Hepatocyte (in vitro differentiated cells): Measurements from ENCODE around the gene GOLGA2. TPM values are rescaled to one million over a fixed set of nuclear protein-coding genes. Genes with fewer than 3 reads are reported as not detected.

Source experiments
- DNase-seq: peaks from one replicate; pipeline ENCODE4 v3.0.0-alpha.2; 2016; ENCODE audit warnings: low spot score
- H2AFZ ChIP-seq: fragments of 200-600 bp; sonication (generic); 2 replicates; pipeline ENCODE4 v1.6.0; 2016; ENCODE audit warnings: antibody characterized with exemption, mild to moderate bottlenecking
- H3K27ac ChIP-seq: fragments of 200-600 bp; sonication (generic); 2 replicates; pipeline ENCODE4 v1.5.1; 2016; ENCODE audit warnings: mild to moderate bottlenecking
- H3K27me3 ChIP-seq: fragments of 200-600 bp; sonication (generic); 2 replicates; pipeline ENCODE4 v1.6.1; 2016
- H3K36me3 ChIP-seq: fragments of 200-600 bp; sonication (generic); replicated peaks from 2 replicates; pipeline ENCODE4 v1.5.1; 2016; ENCODE audit warnings: low read depth; ENCODE audit not compliant: insufficient read depth
- H3K4me1 ChIP-seq: fragments of 200-600 bp; sonication (generic); 2 replicates; pipeline ENCODE4 v1.5.1; 2016; ENCODE audit warnings: mild to moderate bottlenecking, moderate library complexity; ENCODE audit not compliant: insufficient read depth
- H3K4me2 ChIP-seq: fragments of 200-600 bp; sonication (generic); 2 replicates; pipeline ENCODE4 v1.6.0; 2016
- H3K4me3 ChIP-seq: fragments of 200-600 bp; sonication (generic); 2 replicates; pipeline ENCODE4 v1.5.1; 2016; ENCODE audit warnings: mild to moderate bottlenecking
- H3K79me2 ChIP-seq: fragments of 200-600 bp; sonication (generic); 2 replicates; pipeline ENCODE4 v1.6.0; 2017; ENCODE audit warnings: mild to moderate bottlenecking
- H3K9me2 ChIP-seq: fragments of 200-600 bp; sonication (generic); replicated peaks from 2 replicates; pipeline ENCODE4 v1.6.0; 2017; ENCODE audit warnings: mild to moderate bottlenecking; ENCODE audit not compliant: insufficient read depth
- H3K9me3 ChIP-seq: fragments of 200-600 bp; sonication (generic); 2 replicates; pipeline ENCODE4 v1.5.1; 2016; ENCODE audit warnings: low read depth, mild to moderate bottlenecking
- H4K20me1 ChIP-seq: fragments of 200-600 bp; sonication (generic); 2 replicates; pipeline ENCODE4 v1.6.0; 2016; ENCODE audit warnings: mild to moderate bottlenecking; ENCODE audit not compliant: insufficient read depth, poor library complexity, severe bottlenecking
- EZH2 ChIP-seq: fragments of 200-600 bp; sonication (generic); IDR thresholded peaks from 2 replicates; pipeline ENCODE4 v1.6.1; 2016; ENCODE audit warnings: antibody characterized with exemption, mild to moderate bottlenecking, borderline replicate concordance
- EZH2phosphoT487 ChIP-seq: fragments of 200-600 bp; sonication (generic); IDR thresholded peaks from one replicate; pipeline ENCODE4 v1.6.1; 2018; ENCODE audit warnings: antibody characterized with exemption, mild to moderate bottlenecking, low read depth, moderate library complexity; ENCODE audit not compliant: unreplicated experiment, severe bottlenecking
- WGBS: methylation state at CpG from one replicate; pipeline ENCODE4 v1.1.6; 2016; ENCODE audit warnings: low lambda C conversion rate; ENCODE audit errors: missing lambda C conversion rate; 5-methylcytosine and 5-hydroxymethylcytosine counted together
- microRNA counts: library from miRNA; unstranded; fragments of <30 nt; microRNA quantifications from one replicate; lab custom pipeline; 2017
- microRNA-seq: library from miRNA; unstranded; fragments of <30 nt; microRNA quantifications from one replicate; pipeline ENCODE4, GENCODE V29; 2017
- polyA plus RNA-seq: library from polyadenylated mRNA; unstranded; fragments of >200 nt; fragmentation: Nextera tagmentation; extraction: Ambion mirVana; gene quantifications from 2 replicates; pipeline ENCODE4 v1.2.1, GENCODE V29; 2016
- small RNA-seq: library from RNA; depleted of rRNA; stranded (forward); fragments of <200 nt; gene quantifications from one replicate; pipeline ENCODE3, GENCODE V24; 2014
- total RNA-seq: library from RNA; depleted of rRNA; stranded (reverse); fragments of >200 nt; gene quantifications from 2 replicates; pipeline ENCODE4 v1.2.3, GENCODE V29; 2014
- TF ChIP-seq, protein P1 (sequence below): fragments of 200-600 bp; sonication (generic); IDR thresholded peaks from 2 replicates; pipeline ENCODE4 v1.5.1; 2016; ENCODE audit warnings: antibody characterized with exemption, mild to moderate bottlenecking; ENCODE audit not compliant: poor library complexity

GOLGA2 gene
- total and polyA plus RNA-seq, 2 experiments from 2014 or later = 37.6 to 79.9 TPM

DNA sequence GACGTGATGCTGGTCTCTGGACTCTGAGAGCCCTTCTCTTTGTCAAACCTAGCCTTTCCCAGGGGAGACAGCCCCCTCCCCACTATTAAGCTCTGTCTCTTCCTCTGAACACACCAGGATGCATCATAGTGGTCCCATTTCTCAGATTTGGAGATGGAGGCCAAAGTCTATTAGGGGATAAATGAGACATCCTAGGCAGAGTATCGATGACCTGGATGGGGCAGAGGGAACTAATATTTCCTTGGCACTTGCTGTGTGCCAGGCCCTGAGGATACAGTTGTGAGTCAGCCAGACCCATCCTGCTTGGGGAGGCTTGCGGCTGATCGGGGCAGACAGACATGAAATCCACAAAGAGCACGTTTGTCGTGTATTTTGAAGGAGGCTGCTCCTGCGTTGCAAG, 67.4 kb downstream of the GOLGA2 start:
- no peak for DNase-seq
- Histone ChIP-seq H3K79me2 (peaks cover 13% of the 10 kb centered on the region), H3K4me2 (no peak overlapping the region), H4K20me1 (no peaks in the 10 kb centered on the region), H3K9me2 (no peaks in the 10 kb centered on the region), H3K36me3 (no peaks in the 10 kb centered on the region), H3K4me3 (no peak overlapping the region), H2AFZ (no peak overlapping the region), H3K27ac (no peak overlapping the region), H3K27me3 (no peaks in the 10 kb centered on the region), H3K9me3 (no peaks in the 10 kb centered on the region), H3K4me1 (peaks cover 14% of the 10 kb centered on the region)
- WGBS = 96% methylated on average over 7 of the region's 7 CpGs
- TF ChIP-seq EZH2 (no peak), EZH2phosphoT487 (no peak)
- TF ChIP-seq, protein P1, sequence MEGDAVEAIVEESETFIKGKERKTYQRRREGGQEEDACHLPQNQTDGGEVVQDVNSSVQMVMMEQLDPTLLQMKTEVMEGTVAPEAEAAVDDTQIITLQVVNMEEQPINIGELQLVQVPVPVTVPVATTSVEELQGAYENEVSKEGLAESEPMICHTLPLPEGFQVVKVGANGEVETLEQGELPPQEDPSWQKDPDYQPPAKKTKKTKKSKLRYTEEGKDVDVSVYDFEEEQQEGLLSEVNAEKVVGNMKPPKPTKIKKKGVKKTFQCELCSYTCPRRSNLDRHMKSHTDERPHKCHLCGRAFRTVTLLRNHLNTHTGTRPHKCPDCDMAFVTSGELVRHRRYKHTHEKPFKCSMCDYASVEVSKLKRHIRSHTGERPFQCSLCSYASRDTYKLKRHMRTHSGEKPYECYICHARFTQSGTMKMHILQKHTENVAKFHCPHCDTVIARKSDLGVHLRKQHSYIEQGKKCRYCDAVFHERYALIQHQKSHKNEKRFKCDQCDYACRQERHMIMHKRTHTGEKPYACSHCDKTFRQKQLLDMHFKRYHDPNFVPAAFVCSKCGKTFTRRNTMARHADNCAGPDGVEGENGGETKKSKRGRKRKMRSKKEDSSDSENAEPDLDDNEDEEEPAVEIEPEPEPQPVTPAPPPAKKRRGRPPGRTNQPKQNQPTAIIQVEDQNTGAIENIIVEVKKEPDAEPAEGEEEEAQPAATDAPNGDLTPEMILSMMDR = no peak

DNA sequence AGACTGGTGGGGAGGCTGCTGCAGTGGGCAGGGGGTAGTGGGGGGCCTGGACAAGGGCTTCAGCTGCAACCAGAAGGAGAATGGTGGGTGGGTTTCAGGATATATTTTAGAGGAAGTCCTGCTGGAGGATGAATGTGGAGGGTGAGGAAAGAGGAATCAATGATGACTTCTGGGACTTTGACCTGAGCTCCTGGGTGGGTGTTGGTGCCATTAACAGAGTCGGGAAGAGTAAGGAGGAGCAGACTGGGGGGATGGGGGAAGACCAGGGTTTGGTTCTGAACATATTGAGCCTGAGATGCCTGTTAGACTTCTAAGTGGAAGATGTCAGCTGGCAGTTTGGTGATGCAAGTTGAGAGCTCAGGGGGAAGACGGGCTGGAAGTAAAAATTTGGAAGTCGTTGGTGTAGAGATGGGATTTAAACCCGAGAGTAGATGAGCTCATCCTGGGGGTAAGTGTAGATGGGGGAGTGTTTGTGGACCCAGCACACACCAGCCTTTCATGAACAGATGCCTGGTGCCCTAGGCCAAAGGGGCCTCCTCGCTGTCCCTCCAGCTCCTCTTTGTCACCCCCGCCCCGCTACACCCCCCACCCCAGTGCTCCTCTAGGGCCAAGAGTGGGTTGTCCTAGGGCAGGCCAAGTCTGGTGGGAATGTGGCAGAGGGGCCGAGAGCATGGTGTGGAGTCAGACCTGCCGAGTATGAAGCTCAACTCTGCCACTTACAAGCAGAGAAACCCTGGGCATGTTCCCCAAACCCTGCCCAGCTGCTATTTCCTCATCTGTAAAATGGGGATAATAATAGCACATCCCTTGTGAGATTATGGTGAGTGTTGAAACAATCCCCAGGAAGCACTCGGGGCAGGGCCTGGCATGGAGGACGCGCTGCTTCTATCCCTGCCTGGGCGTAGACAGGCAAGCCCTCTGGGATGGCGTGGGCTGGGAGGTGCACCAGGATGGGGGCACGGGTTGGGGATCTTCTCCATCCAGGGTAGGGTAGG, 68.6 kb downstream of the GOLGA2 start:
- peaks cover 13% of the 10 kb centered on the region for H3K79me2 ChIP-seq
- no peaks in the 10 kb centered on the region for H3K27me3 ChIP-seq
- H3K4me2 ChIP-seq = peak overlapping the region; percentile 25

DNA sequence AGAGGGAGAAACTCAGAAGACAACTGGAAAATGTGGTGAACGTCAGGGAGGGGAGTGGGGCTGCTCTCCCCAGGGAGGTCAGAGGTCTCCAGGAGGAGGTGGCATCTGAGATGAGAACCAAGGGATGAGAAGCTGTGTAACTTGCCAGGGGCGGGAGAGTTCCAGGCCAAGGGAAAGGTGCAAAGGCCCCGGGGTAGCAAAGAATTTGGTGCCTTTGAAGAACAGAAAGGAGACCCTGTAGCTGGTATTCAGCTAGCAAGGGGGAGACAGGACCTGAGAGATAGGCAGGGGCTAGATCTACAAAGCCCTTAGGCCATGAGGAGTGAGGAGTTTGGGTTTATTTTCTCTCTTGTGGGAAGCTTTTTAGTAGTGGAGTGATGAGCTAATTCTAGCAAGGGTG, 69.3 kb downstream of the GOLGA2 start:
- H2AFZ ChIP-seq = no peak overlapping the region
- no peaks in the 10 kb centered on the region for H4K20me1 ChIP-seq
- H3K4me3 ChIP-seq = no peak overlapping the region
- peaks cover 13% of the 10 kb centered on the region for H3K79me2 ChIP-seq
- whole genome bisulfite sequencing = 76% methylated on average over 3 of the region's 3 CpGs
- no peak for DNase-seq
- H3K4me2 ChIP-seq = peak overlapping the region; percentile 25
- H3K9me2 ChIP-seq = no peaks in the 10 kb centered on the region
- H3K27ac ChIP-seq = no peak overlapping the region
- H3K4me1 ChIP-seq = peaks cover 14% of the 10 kb centered on the region
- H3K9me3 ChIP-seq = no peaks in the 10 kb centered on the region
- no peaks in the 10 kb centered on the region for H3K27me3 ChIP-seq
- H3K36me3 ChIP-seq = no peaks in the 10 kb centered on the region
- TF ChIP-seq EZH2 = no peak
- no peak for TF ChIP-seq EZH2phosphoT487
- TF ChIP-seq, protein P1 = no peak

More for the DNA sequence above, 68.6 kb downstream of the GOLGA2 start:
- Histone ChIP-seq H3K9me3 (no peaks in the 10 kb centered on the region), H3K4me3 (no peak overlapping the region), H2AFZ (no peak overlapping the region), H3K9me2 (no peaks in the 10 kb centered on the region), H3K4me1 (peaks cover 14% of the 10 kb centered on the region), H3K36me3 (no peaks in the 10 kb centered on the region), H4K20me1 (no peaks in the 10 kb centered on the region), H3K27ac (no peak overlapping the region)
- 85% methylated on average over 13 of the region's 15 CpGs for WGBS
- DNase-seq = peak; percentile 3
- TF ChIP-seq EZH2 (no peak), EZH2phosphoT487 (no peak)
- TF ChIP-seq, protein P1 = no peak

MicroRNA genes within 50 kb of the gene (microRNA counts, 767-probe panel; counts per million panel counts)
- microRNA hsa-miR-199b-5p (lab: Ali Mortazavi, UCI) (10,515 counts per million, percentile 84 among the panel's probes with 10 or more counts), microRNA hsa-miR-3154 (lab: Ali Mortazavi, UCI) (not detected)

Small RNA genes lying within 50 kb of the gene (microRNA-seq; reads per million reads assigned to microRNA genes)
- gene MIR199B (3,290 reads per million, percentile 88 among the genes with 10 or more reads in this experiment), gene MIR3154 (5.8 reads per million, percentile 13 among the genes with 10 or more reads in this experiment)

Small RNA genes lying within 50 kb of the gene (small RNA-seq; reads per million reads assigned to genes)
- gene MIR199B (417 reads per million, percentile 99 among the genes with 10 or more reads in this experiment), gene MIR3154 (not detected)

Other genes with a start within 250 kb of the GOLGA2 start
- gene NAIF1, start 208.7 kb downstream of the GOLGA2 start, total RNA-seq = 9.6 and 10.3 TPM in 2 replicates
- gene NAIF1, start 208.7 kb downstream of the GOLGA2 start, polyA plus RNA-seq = 7.0 and 8.0 TPM in 2 replicates
- 52.4 and 62.3 TPM in 2 replicates for gene SLC25A25, start 207.8 kb downstream of the GOLGA2 start, total RNA-seq
- 40.1 and 51.0 TPM in 2 replicates for gene SLC25A25, start 207.8 kb downstream of the GOLGA2 start, polyA plus RNA-seq
- 29.4 and 36.5 TPM in 2 replicates for gene PTGES2, start 148.3 kb downstream of the GOLGA2 start, total RNA-seq
- 68.1 and 81.7 TPM in 2 replicates for gene PTGES2, start 148.3 kb downstream of the GOLGA2 start, polyA plus RNA-seq
- 5.3 and 14.3 TPM in 2 replicates for gene LCN2, start 126.6 kb downstream of the GOLGA2 start, total RNA-seq
- 5.6 and 12.8 TPM in 2 replicates for gene LCN2, start 126.6 kb downstream of the GOLGA2 start, polyA plus RNA-seq
- gene BBLN, start 115.7 kb downstream of the GOLGA2 start, total RNA-seq = 88.1 and 102 TPM in 2 replicates
- gene BBLN, start 115.7 kb downstream of the GOLGA2 start, polyA plus RNA-seq = 86.6 and 92.6 TPM in 2 replicates
- 31.0 and 31.1 TPM in 2 replicates for gene CIZ1, start 84.4 kb downstream of the GOLGA2 start, total RNA-seq
- gene CIZ1, start 84.4 kb downstream of the GOLGA2 start, polyA plus RNA-seq = 85.6 and 91.0 TPM in 2 replicates
- gene DNM1, start 72.6 kb downstream of the GOLGA2 start, total RNA-seq = 13.4 and 14.4 TPM in 2 replicates
- gene DNM1, start 72.6 kb downstream of the GOLGA2 start, polyA plus RNA-seq = 37.2 and 40.6 TPM in 2 replicates
- gene SWI5, start 269 bp upstream of the GOLGA2 start, total RNA-seq = 29.0 and 33.0 TPM in 2 replicates
- gene SWI5, start 269 bp upstream of the GOLGA2 start, polyA plus RNA-seq = 55.7 and 58.4 TPM in 2 replicates
- gene TRUB2, start 46.4 kb upstream of the GOLGA2 start, total RNA-seq = 15.1 and 17.4 TPM in 2 replicates
- 44.5 and 50.9 TPM in 2 replicates for gene TRUB2, start 46.4 kb upstream of the GOLGA2 start, polyA plus RNA-seq
- gene COQ4, start 46.8 kb upstream of the GOLGA2 start, total RNA-seq = 38.2 and 40.9 TPM in 2 replicates
- 35.2 and 42.8 TPM in 2 replicates for gene COQ4, start 46.8 kb upstream of the GOLGA2 start, polyA plus RNA-seq
- 16.1 and 23.4 TPM in 2 replicates for gene SLC27A4, start 64.5 kb upstream of the GOLGA2 start, total RNA-seq
- 19.1 and 21.9 TPM in 2 replicates for gene SLC27A4, start 64.5 kb upstream of the GOLGA2 start, polyA plus RNA-seq
- gene URM1, start 95.4 kb upstream of the GOLGA2 start, total RNA-seq = 32.7 and 33.8 TPM in 2 replicates
- 55.7 and 66.7 TPM in 2 replicates for gene URM1, start 95.4 kb upstream of the GOLGA2 start, polyA plus RNA-seq
- gene CERCAM, start 144.8 kb upstream of the GOLGA2 start, total RNA-seq = 49.2 and 51.6 TPM in 2 replicates
- gene CERCAM, start 144.8 kb upstream of the GOLGA2 start, polyA plus RNA-seq = 112 and 117 TPM in 2 replicates
- gene ODF2, start 180.0 kb upstream of the GOLGA2 start, total RNA-seq = 18.5 and 20.5 TPM in 2 replicates
- 18.4 and 25.4 TPM in 2 replicates for gene ODF2, start 180.0 kb upstream of the GOLGA2 start, polyA plus RNA-seq
- gene GLE1, start 228.7 kb upstream of the GOLGA2 start, total RNA-seq = 19.5 and 22.6 TPM in 2 replicates
- gene GLE1, start 228.7 kb upstream of the GOLGA2 start, polyA plus RNA-seq = 13.3 and 15.1 TPM in 2 replicates